Measurements from ENCODE around the gene RERE.
A peak's percentile ranks its signal among the peaks of the same experiment; 100 is the strongest.

- TF ChIP-seq MYC (IDR thresholded peaks at IDR 0.05; ENCODE audit: low read depth, low read length) (no peak), EZH2 (IDR thresholded peaks at IDR 0.05; ENCODE audit: borderline replicate concordance, low read depth, low read length, severe bottlenecking) (no peak), CTCF (IDR thresholded peaks at IDR 0.05; ENCODE audit: extremely low read depth in 1 of 2, insufficient read depth in 1 of 2, low read depth in 1 of 2, low read length in 2 of 2) (no peak), POLR2A (IDR thresholded peaks at IDR 0.05; ENCODE audit: low read depth, low read length) (peak; percentile 91), MAX (IDR thresholded peaks at IDR 0.05; ENCODE audit: insufficient read depth, insufficient read length) (no peak)
Measured at GRCh38 chr1:8817412-8818324, at the start of gene RERE.
